GM12891 (cell line): ENCODE measurements around the gene LST1.

Experiments
- PAX5 ChIP-seq: IDR thresholded peaks from 2 replicates; pipeline ENCODE4 v1.6.1; 2011; ENCODE audit warnings: low read length, moderate library complexity, mild to moderate bottlenecking; ENCODE audit not compliant: insufficient read depth, severe bottlenecking
- POLR2A ChIP-seq: IDR thresholded peaks from 2 replicates; pipeline ENCODE4 v1.6.1; 2011; ENCODE audit warnings: low read depth, low read length, control low read depth
- POLR2AphosphoS5 ChIP-seq: IDR thresholded peaks from 2 replicates; pipeline ENCODE4 v1.6.1; 2011; ENCODE audit warnings: low read depth, low read length, control low read depth
- SPI1 ChIP-seq: IDR thresholded peaks from 2 replicates; pipeline ENCODE4 v1.6.1; 2011; ENCODE audit warnings: low read depth, low read length, control low read depth
- TAF1 ChIP-seq: IDR thresholded peaks from 2 replicates; pipeline ENCODE4 v1.6.1; 2011; ENCODE audit warnings: low read depth, low read length, control low read depth

GRCh38 chr6:31632279-31632946 is 46.3 kb downstream of the LST1 start:
- TF ChIP-seq POLR2A (peak; percentile 62), POLR2AphosphoS5 (peak; percentile 61; the same call in 1 of the 2 replicates), SPI1 (no peak), TAF1 (no peak), PAX5 (no peak)
